NCI-H1694 treated with DMSO at 0.1 percent for 48 hours (cell line): ENCODE measurements around the gene SLBP.

ENCODE experiments used
- DNase-seq: peaks from one replicate; lab custom pipeline; 2025; lab: John Stamatoyannopoulos, UW

The SLBP gene

GRCh38 chr4:1712216-1713002 is at the start of gene SLBP:
Gene SLBP, minus strand, starts transcription at chr4:1712319. Its CDS starts 131 bp downstream, at chr4:1712188.
- DNase-seq = peak; percentile 90

GRCh38 chr4:1761130-1761689 is 49.1 kb upstream of the SLBP start:
- DNase-seq = no peak

- no peak for DNase-seq
These were observed 48.5 kb upstream of the SLBP start for GRCh38 chr4:1760521-1761071.

GRCh38 chr4:1759818-1760223 is 47.7 kb upstream of the SLBP start:
- DNase-seq = no peak

- DNase-seq = no peak
These were observed 47.2 kb upstream of the SLBP start for GRCh38 chr4:1759170-1759817.

GRCh38 chr4:1758306-1759121 is 46.4 kb upstream of the SLBP start:
- DNase-seq = no peak

- DNase-seq = no peak
These were observed 45.7 kb upstream of the SLBP start for GRCh38 chr4:1757836-1758235.

GRCh38 chr4:1756893-1757779 is 45.0 kb upstream of the SLBP start:
- DNase-seq = no peak

- DNase-seq = no peak
These were observed 44.0 kb upstream of the SLBP start for GRCh38 chr4:1756079-1756478.

GRCh38 chr4:1755297-1755696 is 43.2 kb upstream of the SLBP start:
- DNase-seq = no peak

GRCh38 chr4:1754336-1754735 is 42.2 kb upstream of the SLBP start:
- DNase-seq = no peak

GRCh38 chr4:1753697-1754311 is 41.7 kb upstream of the SLBP start:
- no peak for DNase-seq

- no peak for DNase-seq
These were observed 41.2 kb upstream of the SLBP start for GRCh38 chr4:1753294-1753696.

GRCh38 chr4:1752284-1753041 is 40.3 kb upstream of the SLBP start:
- DNase-seq = no peak

GRCh38 chr4:1751919-1752283 is 39.8 kb upstream of the SLBP start:
- DNase-seq = no peak

GRCh38 chr4:1751155-1751918 is 39.2 kb upstream of the SLBP start:
- no peak for DNase-seq

- DNase-seq = no peak
These were observed 38.4 kb upstream of the SLBP start for GRCh38 chr4:1750381-1751154.

- no peak for DNase-seq
These were observed 37.7 kb upstream of the SLBP start for GRCh38 chr4:1749826-1750225.
